Endodermal cell (in vitro differentiated cells): ENCODE measurements around the gene AMPD3. TPM values are rescaled to one million over a fixed set of nuclear protein-coding genes. Genes with fewer than 3 reads are reported as not detected.

Experiments
- DNase-seq: peaks from one replicate; pipeline ENCODE4 v3.0.0-alpha.2; 2017
- H3K27ac ChIP-seq: 2 replicates; pipeline ENCODE4 v1.5.1; 2013; ENCODE audit warnings: mild to moderate bottlenecking, low read depth, low read length, moderate library complexity
- H3K27me3 ChIP-seq: 2 replicates; pipeline ENCODE4 v1.6.1; 2013; ENCODE audit warnings: mild to moderate bottlenecking, low read length, moderate library complexity; ENCODE audit not compliant: insufficient read depth, control insufficient read depth, poor library complexity, severe bottlenecking
- H3K36me3 ChIP-seq: 2 replicates; pipeline ENCODE4 v1.7.0; 2013; ENCODE audit warnings: mild to moderate bottlenecking, low read length, moderate library complexity; ENCODE audit not compliant: control insufficient read depth, insufficient read depth
- H3K4me1 ChIP-seq: one replicate; pipeline ENCODE4 v1.7.0; 2013; ENCODE audit warnings: low read length; ENCODE audit not compliant: control insufficient read depth, insufficient read depth
- H3K4me3 ChIP-seq: 2 replicates; pipeline ENCODE4 v1.5.1; 2013; ENCODE audit warnings: mild to moderate bottlenecking, low read length, moderate library complexity
- H3K9ac ChIP-seq: 2 replicates; pipeline ENCODE4 v1.6.1; 2013; ENCODE audit warnings: mild to moderate bottlenecking, low read length, moderate library complexity; ENCODE audit not compliant: poor library complexity, severe bottlenecking; ENCODE audit errors: extremely low read depth
- H3K9me3 ChIP-seq: 2 replicates; pipeline ENCODE4 v1.6.1; 2013; ENCODE audit warnings: mild to moderate bottlenecking, low read length, moderate library complexity; ENCODE audit not compliant: control insufficient read depth
- H3K27ac Mint-ChIP-seq: 2 replicates; pipeline ENCODE4 v1.8.0; 2020; ENCODE audit warnings: mixed read lengths
- H3K27me3 Mint-ChIP-seq: 2 replicates; pipeline ENCODE4 v1.8.0; 2021; ENCODE audit warnings: mild to moderate bottlenecking, mixed read lengths; ENCODE audit not compliant: insufficient read depth
- H3K36me3 Mint-ChIP-seq: 2 replicates; pipeline ENCODE4 v1.8.0; 2020; ENCODE audit warnings: low read depth, mixed read lengths
- H3K4me1 Mint-ChIP-seq: 2 replicates; pipeline ENCODE4 v1.8.0; 2020; ENCODE audit warnings: mixed read lengths
- H3K4me3 Mint-ChIP-seq: 2 replicates; pipeline ENCODE4 v1.8.0; 2020; ENCODE audit warnings: mild to moderate bottlenecking, moderate library complexity, mixed read lengths
- H3K9me3 Mint-ChIP-seq: 2 replicates; pipeline ENCODE4 v1.8.0; 2020; ENCODE audit warnings: mild to moderate bottlenecking, mixed read lengths
- WGBS, 2 experiments: methylation state at CpG; one replicate each; pipeline versions ENCODE4 v1.1.5 to v1.1.7; 2013; ENCODE audit warnings: missing lambda C conversion rate in 2 of 2, mixed read lengths in 1 of 2; ENCODE audit not compliant: insufficient coverage in 1 of 2, insufficient read length in 1 of 2; 5-methylcytosine and 5-hydroxymethylcytosine counted together
- total RNA-seq, 2 donors: library from RNA; stranded (reverse); fragmentation: NEBNext Ultra II Directional in 1 of 2; extraction: Animal tissue kit (Norgen Biotek cat#: 25700) in 1 of 2; gene quantifications; 2 replicates in 1 of 2; 3 replicates in 1 of 2; pipeline ENCODE4 v1.2.1, GENCODE V29; 2021
- TF ChIP-seq, protein P1 (sequence below): fragments of 200-600 bp; sonication (generic); conservative IDR thresholded peaks from 2 replicates; pipeline ENCODE4 v1.5.0; 2021; ENCODE audit warnings: antibody characterized with exemption, mild to moderate bottlenecking

The AMPD3 gene
- total RNA-seq, 2 donors from 2014 or later = 7.1 to 7.9 TPM

GRCh38 chr11:10474551-10474950 lies 19.5 kb downstream of the AMPD3 start:
- no peaks in the 10 kb centered on the region for H3K27me3 ChIP-seq
- no peaks in the 10 kb centered on the region for H3K9me3 ChIP-seq
- TF ChIP-seq, protein P1, sequence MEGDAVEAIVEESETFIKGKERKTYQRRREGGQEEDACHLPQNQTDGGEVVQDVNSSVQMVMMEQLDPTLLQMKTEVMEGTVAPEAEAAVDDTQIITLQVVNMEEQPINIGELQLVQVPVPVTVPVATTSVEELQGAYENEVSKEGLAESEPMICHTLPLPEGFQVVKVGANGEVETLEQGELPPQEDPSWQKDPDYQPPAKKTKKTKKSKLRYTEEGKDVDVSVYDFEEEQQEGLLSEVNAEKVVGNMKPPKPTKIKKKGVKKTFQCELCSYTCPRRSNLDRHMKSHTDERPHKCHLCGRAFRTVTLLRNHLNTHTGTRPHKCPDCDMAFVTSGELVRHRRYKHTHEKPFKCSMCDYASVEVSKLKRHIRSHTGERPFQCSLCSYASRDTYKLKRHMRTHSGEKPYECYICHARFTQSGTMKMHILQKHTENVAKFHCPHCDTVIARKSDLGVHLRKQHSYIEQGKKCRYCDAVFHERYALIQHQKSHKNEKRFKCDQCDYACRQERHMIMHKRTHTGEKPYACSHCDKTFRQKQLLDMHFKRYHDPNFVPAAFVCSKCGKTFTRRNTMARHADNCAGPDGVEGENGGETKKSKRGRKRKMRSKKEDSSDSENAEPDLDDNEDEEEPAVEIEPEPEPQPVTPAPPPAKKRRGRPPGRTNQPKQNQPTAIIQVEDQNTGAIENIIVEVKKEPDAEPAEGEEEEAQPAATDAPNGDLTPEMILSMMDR = no peak
- H3K27ac Mint-ChIP-seq = no peak overlapping the region
- no peak for DNase-seq
- no peaks in the 10 kb centered on the region for H3K4me1 ChIP-seq
- H3K4me3 ChIP-seq = no peak overlapping the region
- H3K9me3 Mint-ChIP-seq = peaks cover 12% of the 10 kb centered on the region
- WGBS, 2 experiments = 88 to 95% methylated on average over 1 to 2 of the region's 2 CpGs
- no peak overlapping the region for H3K4me3 Mint-ChIP-seq
- H3K27ac ChIP-seq = no peak overlapping the region
- H3K36me3 Mint-ChIP-seq = no peaks in the 10 kb centered on the region
- H3K4me1 Mint-ChIP-seq = peaks cover 14% of the 10 kb centered on the region
- H3K36me3 ChIP-seq = no peaks in the 10 kb centered on the region
- no peaks in the 10 kb centered on the region for H3K27me3 Mint-ChIP-seq
- no peak overlapping the region for H3K9ac ChIP-seq

GRCh38 chr11:10476342-10476741 lies 21.3 kb downstream of the AMPD3 start:
- Mint-ChIP-seq H3K4me3 (no peak overlapping the region), H3K4me1 (peaks cover 14% of the 10 kb centered on the region), H3K27me3 (no peaks in the 10 kb centered on the region), H3K27ac (no peak overlapping the region), H3K9me3 (peaks cover 2% of the 10 kb centered on the region), H3K36me3 (no peaks in the 10 kb centered on the region)
- no peaks in the 10 kb centered on the region for H3K4me1 ChIP-seq
- no peak overlapping the region for H3K4me3 ChIP-seq
- H3K36me3 ChIP-seq = no peaks in the 10 kb centered on the region
- H3K27me3 ChIP-seq = no peaks in the 10 kb centered on the region
- 92 to 100% methylated on average over 1 of the region's 1 CpG for WGBS, 2 experiments
- DNase-seq = no peak
- TF ChIP-seq, protein P1 = no peak
- H3K27ac ChIP-seq = no peak overlapping the region
- H3K9me3 ChIP-seq = no peaks in the 10 kb centered on the region
- H3K9ac ChIP-seq = no peak overlapping the region

DNA sequence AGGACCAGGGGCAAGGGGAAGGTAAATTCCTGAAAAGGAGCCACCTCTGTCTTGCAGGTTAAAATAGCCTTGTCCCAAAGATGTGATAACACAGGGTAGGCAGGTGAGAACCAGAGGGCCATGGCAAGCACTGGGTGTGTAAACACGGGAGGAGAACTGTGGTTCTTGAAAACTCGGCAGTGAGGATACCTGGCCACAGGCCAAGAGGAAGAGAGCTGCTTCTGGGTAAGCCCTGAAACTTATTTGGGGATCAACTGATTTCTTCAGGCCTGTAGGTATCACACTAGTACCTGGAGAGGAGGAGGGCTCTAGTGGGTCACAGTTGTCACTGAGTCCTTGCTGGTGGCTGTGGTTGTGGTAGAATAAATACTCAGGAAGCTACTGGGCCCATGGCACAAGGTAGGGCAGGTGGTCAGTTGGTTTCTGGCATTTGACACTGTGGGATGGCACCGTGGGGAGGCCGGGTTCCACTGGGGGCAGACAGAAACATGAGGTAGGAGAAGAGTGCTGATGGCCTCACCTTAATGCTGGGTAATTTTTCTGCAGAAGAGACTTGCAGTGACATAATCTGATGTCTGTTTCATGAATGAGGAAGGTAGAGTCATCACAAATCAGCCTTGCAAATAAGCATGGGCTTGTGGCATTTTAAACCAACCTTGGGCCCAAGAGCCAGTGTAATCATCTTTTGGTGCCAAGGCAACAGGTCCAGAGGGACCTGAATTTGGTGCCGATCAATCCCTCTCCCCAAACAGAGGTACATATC lies 22.0 kb downstream of the AMPD3 start:
- Mint-ChIP-seq H3K4me1 (peaks cover 14% of the 10 kb centered on the region), H3K9me3 (no peaks in the 10 kb centered on the region), H3K36me3 (no peaks in the 10 kb centered on the region), H3K4me3 (no peak overlapping the region), H3K27me3 (no peaks in the 10 kb centered on the region), H3K27ac (peak overlapping the region; percentile 36)
- Histone ChIP-seq H3K4me3 (no peak overlapping the region), H3K4me1 (no peaks in the 10 kb centered on the region), H3K27ac (no peak overlapping the region), H3K9me3 (no peaks in the 10 kb centered on the region), H3K27me3 (no peaks in the 10 kb centered on the region), H3K9ac (no peak overlapping the region), H3K36me3 (no peaks in the 10 kb centered on the region)
- DNase-seq = no peak
- WGBS, 2 experiments = 94 to 96% methylated on average over 4 to 5 of the region's 5 CpGs
- TF ChIP-seq, protein P1 = no peak
